Daoy (cell line): ENCODE measurements around the gene USP53. TPM values are rescaled to one million over a fixed set of nuclear protein-coding genes. Genes with fewer than 3 reads are reported as not detected.
"Not testable (repeated sequence)": the region's sequence is repeated elsewhere in the genome, so short reads cannot be mapped to it uniquely, and the experiment has no call there.

Experiments
- DNase-seq: peaks from one replicate; pipeline ENCODE4 v3.0.0-alpha.2; 2015; ENCODE audit warnings: low read depth
- total RNA-seq: library from RNA; depleted of rRNA; stranded (reverse); fragments of >200 nt; shearing (Covaris generic); gene quantifications from 2 replicates; pipeline ENCODE4 v1.2.3, GENCODE V29; 2014

Gene USP53
- total RNA-seq, 1 experiment from 2014 or later, result 4.9 TPM

- no peak for DNase-seq
These were observed 59.0 kb downstream of the USP53 start for GRCh38 chr4:119271361-119272085.

GRCh38 chr4:119279541-119279940, 67.0 kb downstream of the USP53 start:
- not testable (repeated sequence) for DNase-seq

- DNase-seq, result not testable (repeated sequence)
These were observed 67.4 kb downstream of the USP53 start for GRCh38 chr4:119279945-119280344.

- no peak for DNase-seq
These were observed 68.9 kb downstream of the USP53 start for GRCh38 chr4:119281393-119281792.

- DNase-seq, result no peak
These were observed 72.6 kb downstream of the USP53 start for GRCh38 chr4:119284876-119285780.

- peak; percentile 6 for DNase-seq
These were observed 74.0 kb downstream of the USP53 start for GRCh38 chr4:119286377-119287002.

GRCh38 chr4:119289313-119289712, 76.8 kb downstream of the USP53 start:
- DNase-seq, result no peak

- no peak for DNase-seq
These were observed 78.1 kb downstream of the USP53 start for GRCh38 chr4:119290598-119290997.

GRCh38 chr4:119296356-119296755, 83.8 kb downstream of the USP53 start:
- DNase-seq, result no peak

- no peak for DNase-seq
These were observed 85.3 kb downstream of the USP53 start for GRCh38 chr4:119297795-119298194.

GRCh38 chr4:119299260-119299671, 86.8 kb downstream of the USP53 start:
- DNase-seq, result no peak

GRCh38 chr4:119299741-119300100, 87.2 kb downstream of the USP53 start:
- DNase-seq, result no peak

- DNase-seq, result peak; percentile 86
These were observed 87.8 kb downstream of the USP53 start for GRCh38 chr4:119300101-119300978.

- no peak for DNase-seq
These were observed 89.7 kb downstream of the USP53 start for GRCh38 chr4:119302073-119302832.

- DNase-seq, result no peak
These were observed 91.2 kb downstream of the USP53 start for GRCh38 chr4:119303587-119304305.

- no peak for DNase-seq
These were observed 91.9 kb downstream of the USP53 start for GRCh38 chr4:119304431-119304830.

- no peak for DNase-seq
These were observed 95.1 kb downstream of the USP53 start for GRCh38 chr4:119307606-119308005.

- no peak for DNase-seq
These were observed 98.3 kb downstream of the USP53 start for GRCh38 chr4:119310826-119311225.

- no peak for DNase-seq
These were observed 100.7 kb downstream of the USP53 start for GRCh38 chr4:119313237-119313636.

GRCh38 chr4:119314356-119314755, 101.8 kb downstream of the USP53 start:
- peak; percentile 2 for DNase-seq
